Lung (tissue), 12 donors: Measurements from ENCODE around the gene PLCB4. TPM values are rescaled to one million over a fixed set of nuclear protein-coding genes. Genes with fewer than 3 reads are reported as not detected.

ENCODE experiments used
- ATAC-seq: fragments of 200-7000 bp; cut with Tn5 transposase; one replicate; pipeline ENCODE4 v1.9.1; 2020; ENCODE audit warnings: moderate number of reproducible peaks; ENCODE audit not compliant: insufficient read depth, low FRiP score
- DNase-seq, 3 donors: peaks; one replicate each; pipeline ENCODE4 v3.0.0-alpha.2; 2013 to 2017
- H3K27ac ChIP-seq, 2 donors: one replicate each; pipeline ENCODE4 v1.5.1; 2013; ENCODE audit warnings: mild to moderate bottlenecking in 2 of 2, moderate library complexity in 2 of 2, control low read depth in 1 of 2, inconsistent platforms in 1 of 2, low read depth in 1 of 2, low read length in 1 of 2
- H3K27me3 ChIP-seq, 3 donors: one replicate each; pipeline ENCODE4 v1.5.1; 2013; ENCODE audit warnings: low read length in 2 of 3; ENCODE audit not compliant: control insufficient read depth in 3 of 3, insufficient read depth in 3 of 3
- H3K36me3 ChIP-seq, 4 donors: one replicate each; pipeline ENCODE4 v1.5.1; 2013; ENCODE audit warnings: low read length in 4 of 4, mild to moderate bottlenecking in 1 of 4, moderate library complexity in 1 of 4; ENCODE audit not compliant: control insufficient read depth in 4 of 4, insufficient read depth in 4 of 4
- H3K4me1 ChIP-seq, 5 donors: one replicate each; pipeline ENCODE4 v1.5.1; 2013; ENCODE audit warnings: low read length in 5 of 5, mild to moderate bottlenecking in 2 of 5, moderate library complexity in 1 of 5; ENCODE audit not compliant: control insufficient read depth in 5 of 5, insufficient read depth in 5 of 5
- H3K4me3 ChIP-seq: one replicate; pipeline ENCODE4 v1.5.1; 2013; ENCODE audit warnings: mild to moderate bottlenecking, control low read depth, moderate library complexity
- H3K9ac ChIP-seq, 2 donors: one replicate each; pipeline ENCODE4 v1.5.1; 2013; ENCODE audit warnings: low read length in 2 of 2, control low read depth in 1 of 2; ENCODE audit not compliant: insufficient read depth in 1 of 2
- H3K9me3 ChIP-seq, 4 donors: one replicate each; pipeline ENCODE4 v1.5.1; 2013; ENCODE audit warnings: low read length in 3 of 4, mild to moderate bottlenecking in 1 of 4, moderate library complexity in 1 of 4; ENCODE audit not compliant: control insufficient read depth in 4 of 4, insufficient read depth in 3 of 4
- WGBS, 2 donors: extraction: QIAGEN DNeasy Blood & Tissue Kit; methylation state at CpG; one replicate each; pipeline ENCODE4 v1.1.7; 2013; 5-methylcytosine and 5-hydroxymethylcytosine counted together
- polyA plus RNA-seq, 2 donors: library from polyadenylated mRNA; stranded (reverse); fragments of 200-250 nt; gene quantifications; one replicate each; pipeline ENCODE4 v1.2.1, GENCODE V29; 2013
- total RNA-seq, 2 donors: library from RNA; depleted of rRNA in 1 of 2; stranded (reverse); fragments of >200 nt in 1 of 2; gene quantifications; one replicate each; pipeline ENCODE4 v1.2.1, GENCODE V29; 2014 to 2021
- TF ChIP-seq, protein P1 (sequence below): IDR thresholded peaks from 2 replicates; pipeline ENCODE4 v1.5.1; 2012; ENCODE audit warnings: mild to moderate bottlenecking; ENCODE audit errors: control extremely low read depth, extremely low read depth
- donor health status: control.
- donor health status: control.
- donor health status: Bipolar disorder and iron deficiency.
- donor health status: healthy.
- donor health status: DM: yes; HTN: yes; CAD: no.

PLCB4 gene
- total and polyA plus RNA-seq, 4 donors, result 2.1 to 18.6 (median 5.6) TPM

DNA sequence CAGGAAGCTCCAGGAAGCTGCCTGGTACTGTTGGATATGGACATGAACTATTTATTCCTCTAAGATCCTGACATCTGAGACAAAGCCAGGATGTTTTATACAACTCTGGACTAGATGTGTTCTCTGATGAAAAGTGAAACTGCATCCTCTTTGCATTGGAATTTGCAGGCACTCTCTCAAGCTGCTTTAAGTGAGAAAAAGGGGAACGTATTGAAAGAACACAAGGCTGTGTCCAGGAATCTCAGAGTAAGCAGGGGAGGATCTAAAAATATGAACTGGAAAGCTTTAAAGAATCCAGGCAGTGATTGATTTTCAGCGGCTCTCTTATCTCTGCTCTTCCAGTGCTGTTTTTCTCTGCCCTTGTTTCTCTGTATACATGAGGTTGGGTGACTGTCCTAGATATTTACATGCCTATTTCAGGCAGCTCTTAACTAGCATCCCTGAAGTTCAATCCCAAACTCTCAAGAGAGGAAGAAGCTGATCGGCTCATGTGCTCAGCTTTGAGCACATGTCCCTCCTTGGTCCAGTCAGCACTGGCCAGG lies 193.8 kb downstream of the PLCB4 start:
- ATAC-seq, result no peak
- H3K4me3 ChIP-seq, result no peak overlapping the region
- peaks cover 0 to 24% (median 2%) of the 10 kb centered on the region in 5 donors for H3K4me1 ChIP-seq
- peak overlapping the region; percentile 8 to 26 for H3K27ac ChIP-seq
- TF ChIP-seq, protein P1, sequence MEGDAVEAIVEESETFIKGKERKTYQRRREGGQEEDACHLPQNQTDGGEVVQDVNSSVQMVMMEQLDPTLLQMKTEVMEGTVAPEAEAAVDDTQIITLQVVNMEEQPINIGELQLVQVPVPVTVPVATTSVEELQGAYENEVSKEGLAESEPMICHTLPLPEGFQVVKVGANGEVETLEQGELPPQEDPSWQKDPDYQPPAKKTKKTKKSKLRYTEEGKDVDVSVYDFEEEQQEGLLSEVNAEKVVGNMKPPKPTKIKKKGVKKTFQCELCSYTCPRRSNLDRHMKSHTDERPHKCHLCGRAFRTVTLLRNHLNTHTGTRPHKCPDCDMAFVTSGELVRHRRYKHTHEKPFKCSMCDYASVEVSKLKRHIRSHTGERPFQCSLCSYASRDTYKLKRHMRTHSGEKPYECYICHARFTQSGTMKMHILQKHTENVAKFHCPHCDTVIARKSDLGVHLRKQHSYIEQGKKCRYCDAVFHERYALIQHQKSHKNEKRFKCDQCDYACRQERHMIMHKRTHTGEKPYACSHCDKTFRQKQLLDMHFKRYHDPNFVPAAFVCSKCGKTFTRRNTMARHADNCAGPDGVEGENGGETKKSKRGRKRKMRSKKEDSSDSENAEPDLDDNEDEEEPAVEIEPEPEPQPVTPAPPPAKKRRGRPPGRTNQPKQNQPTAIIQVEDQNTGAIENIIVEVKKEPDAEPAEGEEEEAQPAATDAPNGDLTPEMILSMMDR, result no peak
- no peaks in the 10 kb centered on the region for H3K27me3 ChIP-seq
- H3K9me3 ChIP-seq, result no peaks in the 10 kb centered on the region
- H3K36me3 ChIP-seq, result no peaks in the 10 kb centered on the region
- H3K9ac ChIP-seq, result no peak overlapping the region
- peak in 2 of 3 donors; percentile 33 to 56 for DNase-seq
- whole genome bisulfite sequencing, 2 donors, result 22 to 26% methylated on average over 3 of the region's 3 CpGs

DNA sequence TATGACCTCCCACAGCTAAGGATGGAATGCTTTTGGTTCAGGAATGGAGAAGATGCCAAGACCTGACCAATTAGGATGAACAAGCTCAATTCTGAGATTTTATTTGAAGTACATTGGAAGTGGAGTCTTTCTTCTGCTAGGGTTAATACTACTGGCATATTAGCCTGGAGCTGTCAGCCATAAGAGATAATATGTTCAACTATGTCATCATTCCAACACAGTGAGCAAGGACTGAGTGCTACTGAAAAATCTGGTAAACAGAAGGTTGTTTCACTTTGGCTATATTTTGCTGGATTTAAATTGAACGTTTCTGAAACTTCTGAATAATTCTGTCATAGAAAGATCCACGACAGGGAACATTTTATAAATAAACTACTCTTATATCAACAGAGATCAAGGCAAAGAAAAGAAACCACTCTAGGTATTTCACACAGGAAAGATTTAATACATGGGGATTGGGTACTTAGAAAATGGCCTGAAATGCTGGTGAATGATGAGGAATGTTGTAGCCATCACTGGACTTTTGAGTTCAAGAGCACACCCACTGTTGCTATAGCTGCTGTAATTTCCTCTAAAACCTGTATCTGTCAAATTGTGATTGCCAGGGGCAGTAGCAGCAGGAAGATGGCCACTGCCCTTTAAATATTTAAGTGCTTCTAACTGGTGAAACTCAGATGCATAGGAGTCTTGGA lies 200.5 kb downstream of the PLCB4 start:
- no peak overlapping the region for H3K9ac ChIP-seq
- H3K27ac ChIP-seq, result peak overlapping the region in 1 of 2 donors; percentile 53
- DNase-seq, result no peak
- no peaks in the 10 kb centered on the region for H3K36me3 ChIP-seq
- WGBS, 2 donors, result 47 to 70% methylated on average over 2 of the region's 2 CpGs
- H3K27me3 ChIP-seq, result no peaks in the 10 kb centered on the region
- no peak for ATAC-seq
- H3K4me1 ChIP-seq, result peaks cover 0 to 21% (median 0%) of the 10 kb centered on the region in 5 donors
- TF ChIP-seq, protein P1, result no peak
- no peaks in the 10 kb centered on the region for H3K9me3 ChIP-seq
- H3K4me3 ChIP-seq, result no peak overlapping the region

DNA sequence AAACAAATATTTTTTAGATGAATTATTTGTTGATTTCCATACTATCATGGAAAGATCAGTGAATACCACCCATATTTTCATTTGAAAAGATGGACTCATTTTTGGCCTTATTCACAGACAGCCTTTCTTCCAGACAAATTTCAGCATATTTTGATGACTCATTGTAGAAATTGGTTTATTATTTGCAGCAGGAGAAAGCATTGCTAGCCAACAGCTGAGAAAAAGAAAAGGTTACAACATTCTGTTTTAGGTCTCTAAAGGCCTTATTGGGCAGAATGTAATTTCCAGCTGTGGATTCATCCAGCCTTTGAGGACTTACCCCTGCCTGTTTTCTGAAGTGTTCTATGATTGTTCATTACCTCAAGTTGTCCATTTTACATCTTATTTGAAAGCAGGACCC lies 201.9 kb downstream of the PLCB4 start:
- no peaks in the 10 kb centered on the region for H3K36me3 ChIP-seq
- ATAC-seq (peak; percentile 53), DNase-seq (no peak)
- H3K4me1 ChIP-seq, result peaks cover 0 to 21% (median 0%) of the 10 kb centered on the region in 5 donors
- no peaks in the 10 kb centered on the region for H3K27me3 ChIP-seq
- no peak overlapping the region for H3K27ac ChIP-seq
- no peaks in the 10 kb centered on the region for H3K9me3 ChIP-seq
- H3K4me3 ChIP-seq, result no peak overlapping the region
- TF ChIP-seq, protein P1, result no peak
- H3K9ac ChIP-seq, result no peak overlapping the region
